ENCODE measurements around the gene PFKL. TPM values are rescaled to one million over a fixed set of nuclear protein-coding genes. Genes with fewer than 3 reads are reported as not detected.

The PFKL gene
- total RNA-seq, 1 experiment from 2014 or later, result 140 TPM

- intact Hi-C loops (cut with micrococcal nuclease; ENCODE audit: unreplicated experiment), result no loop called here
- BruUV-seq (replicated peaks), result no TSS peak
- Mint-ChIP-seq H3K4me1 (ENCODE audit: low read depth, unreplicated experiment) (no peaks in the 10 kb centered on the region), H3K9me3 (ENCODE audit: unreplicated experiment) (peaks cover 18% of the 10 kb centered on the region), H3K27me3 (ENCODE audit: insufficient read depth, unreplicated experiment) (no peaks in the 10 kb centered on the region), H3K4me3 (ENCODE audit: unreplicated experiment) (no peak overlapping the region), H3K27ac (ENCODE audit: unreplicated experiment) (no peak overlapping the region), H3K36me3 (ENCODE audit: insufficient read depth, unreplicated experiment) (peaks cover under 1% of the 10 kb centered on the region)
- Histone ChIP-seq H3K9me3 (0 out of 2 replicates have a peak, but pooled peaks cover 4% of the 10 kb centered on the region), H3K4me3 (ENCODE audit: low read depth, low read length) (no peak overlapping the region), H3K4me1 (no peaks in the 10 kb centered on the region), H3K36me3 (ENCODE audit: control insufficient read depth, insufficient read depth, low read length) (no peaks in the 10 kb centered on the region), H3K27me3 (replicated peaks; ENCODE audit: control insufficient read depth, insufficient read depth, low read length) (no peaks in the 10 kb centered on the region)
- ChIA-PET CTCF (interaction anchor here (1.0 kb wide), 1 partner anchor 35 kb away, joined by 5 read pairs; no protein-coding TSS in a partner anchor), POLR2A (no interaction called here)
- DNase-seq, result peak in 1 of 2 experiments; percentile 40
- TF ChIP-seq CTCF (IDR thresholded peaks at IDR 0.05; ENCODE audit: insufficient read depth in 1 of 2, low read depth in 1 of 2, low read length in 1 of 2, severe bottlenecking in 1 of 2, unreplicated experiment in 1 of 2), result no peak
These were observed 36.6 kb upstream of the PFKL start for GRCh38 chr21:44263221-44263760.

GRCh38 chr21:44263768-44264167 is 36.1 kb upstream of the PFKL start:
- ChIA-PET POLR2A (no interaction called here), CTCF (interaction anchor here (1.0 kb wide), 1 partner anchor 34 kb away, joined by 5 read pairs; no protein-coding TSS in a partner anchor)
- intact Hi-C loops (cut with micrococcal nuclease; ENCODE audit: unreplicated experiment), result no loop called here
- no peaks in the 10 kb centered on the region for H3K27me3 ChIP-seq (replicated peaks; ENCODE audit: control insufficient read depth, insufficient read depth, low read length)
- peaks cover 18% of the 10 kb centered on the region for H3K9me3 Mint-ChIP-seq (ENCODE audit: unreplicated experiment)
- H3K4me3 Mint-ChIP-seq (ENCODE audit: unreplicated experiment), result no peak overlapping the region
- H3K27ac Mint-ChIP-seq (ENCODE audit: unreplicated experiment), result no peak overlapping the region
- H3K36me3 ChIP-seq (ENCODE audit: control insufficient read depth, insufficient read depth, low read length), result no peaks in the 10 kb centered on the region
- no peaks in the 10 kb centered on the region for H3K27me3 Mint-ChIP-seq (ENCODE audit: insufficient read depth, unreplicated experiment)
- no peak overlapping the region for H3K4me3 ChIP-seq (ENCODE audit: low read depth, low read length)
- H3K9me3 ChIP-seq, result 0 out of 2 replicates have a peak, but pooled peaks cover 4% of the 10 kb centered on the region
- DNase-seq, result peak in 1 of 2 experiments; percentile 8
- no peaks in the 10 kb centered on the region for H3K36me3 Mint-ChIP-seq (ENCODE audit: insufficient read depth, unreplicated experiment)
- H3K4me1 Mint-ChIP-seq (ENCODE audit: low read depth, unreplicated experiment), result no peaks in the 10 kb centered on the region
- TF ChIP-seq CTCF (IDR thresholded peaks at IDR 0.05; ENCODE audit: insufficient read depth in 1 of 2, low read depth in 1 of 2, low read length in 1 of 2, severe bottlenecking in 1 of 2, unreplicated experiment in 1 of 2), result no peak
- no TSS peak for BruUV-seq (replicated peaks)
- H3K4me1 ChIP-seq, result no peaks in the 10 kb centered on the region

GRCh38 chr21:44265734-44266270 is 34.1 kb upstream of the PFKL start:
- H3K9me3 ChIP-seq, result no peaks in the 10 kb centered on the region
- H3K4me3 ChIP-seq (ENCODE audit: low read depth, low read length), result no peak overlapping the region
- H3K27ac Mint-ChIP-seq (ENCODE audit: unreplicated experiment), result no peak overlapping the region
- ChIA-PET CTCF (no interaction called here), POLR2A (no interaction called here)
- no peaks in the 10 kb centered on the region for H3K27me3 ChIP-seq (replicated peaks; ENCODE audit: control insufficient read depth, insufficient read depth, low read length)
- intact Hi-C loops (cut with micrococcal nuclease; ENCODE audit: unreplicated experiment), result no loop called here
- H3K36me3 Mint-ChIP-seq (ENCODE audit: insufficient read depth, unreplicated experiment), result no peaks in the 10 kb centered on the region
- no peaks in the 10 kb centered on the region for H3K36me3 ChIP-seq (ENCODE audit: control insufficient read depth, insufficient read depth, low read length)
- TF ChIP-seq CTCF (IDR thresholded peaks at IDR 0.05; ENCODE audit: insufficient read depth in 1 of 2, low read depth in 1 of 2, low read length in 1 of 2, severe bottlenecking in 1 of 2, unreplicated experiment in 1 of 2), result no peak
- H3K4me1 ChIP-seq, result no peaks in the 10 kb centered on the region
- H3K27me3 Mint-ChIP-seq (ENCODE audit: insufficient read depth, unreplicated experiment), result no peaks in the 10 kb centered on the region
- H3K4me3 Mint-ChIP-seq (ENCODE audit: unreplicated experiment), result no peak overlapping the region
- DNase-seq, result no peak
- H3K9me3 Mint-ChIP-seq (ENCODE audit: unreplicated experiment), result no peaks in the 10 kb centered on the region
- BruUV-seq (replicated peaks), result no TSS peak
- no peaks in the 10 kb centered on the region for H3K4me1 Mint-ChIP-seq (ENCODE audit: low read depth, unreplicated experiment)

Measured in Caco-2 (cell line).